ENCODE data around the gene PTPN3.

PTPN3 gene

DNA sequence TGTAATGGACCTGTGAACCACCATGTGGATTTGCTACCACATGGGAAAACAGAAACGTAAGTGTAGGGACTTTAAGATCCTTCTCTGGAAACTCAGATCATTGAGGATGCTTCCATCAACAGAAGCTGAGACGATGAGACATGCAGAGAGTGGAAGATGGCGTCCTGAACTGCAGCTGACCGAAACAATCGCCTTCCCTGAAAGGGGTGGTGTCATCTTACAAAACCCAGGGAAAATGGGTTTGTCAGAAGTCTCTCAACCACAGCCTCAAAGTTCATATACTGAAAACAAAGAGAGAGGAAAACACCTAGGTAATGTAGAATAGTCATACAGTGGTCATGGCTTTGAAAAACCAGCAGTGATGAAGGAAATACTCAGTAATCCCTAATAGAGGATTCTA, 6.6 kb upstream of the PTPN3 start:
- Histone ChIP-seq H3K4me3 (ENCODE audit: insufficient read depth, low read length, poor library complexity, severe bottlenecking) (no peak overlapping the region), H3K9ac (ENCODE audit: low read length) (no peak overlapping the region), H3K9me3 (ENCODE audit: insufficient read depth, low read length) (no peaks in the 10 kb centered on the region), H3K36me3 (ENCODE audit: low read length) (no peaks in the 10 kb centered on the region), H2AFZ (ENCODE audit: low read depth, low read length, severe bottlenecking) (no peak overlapping the region), H3K79me2 (ENCODE audit: insufficient read depth, low read length) (no peaks in the 10 kb centered on the region), H3K9me2 (replicated peaks; ENCODE audit: insufficient read depth, low read length) (no peaks in the 10 kb centered on the region), H3K27ac (ENCODE audit: low read depth, low read length) (no peak overlapping the region), H3K4me2 (ENCODE audit: low read depth, low read length, poor library complexity, severe bottlenecking) (no peak overlapping the region), H3K27me3 (ENCODE audit: low read length) (no peaks in the 10 kb centered on the region), H3F3A (ENCODE audit: insufficient read depth) (no peaks in the 10 kb centered on the region), H4K20me1 (ENCODE audit: low read depth, low read length) (no peaks in the 10 kb centered on the region)
- no peak for TF ChIP-seq EZH2phosphoT487 (conservative IDR thresholded peaks at IDR 0.05; ENCODE audit: low read length)
- TF ChIP-seq, protein P1, sequence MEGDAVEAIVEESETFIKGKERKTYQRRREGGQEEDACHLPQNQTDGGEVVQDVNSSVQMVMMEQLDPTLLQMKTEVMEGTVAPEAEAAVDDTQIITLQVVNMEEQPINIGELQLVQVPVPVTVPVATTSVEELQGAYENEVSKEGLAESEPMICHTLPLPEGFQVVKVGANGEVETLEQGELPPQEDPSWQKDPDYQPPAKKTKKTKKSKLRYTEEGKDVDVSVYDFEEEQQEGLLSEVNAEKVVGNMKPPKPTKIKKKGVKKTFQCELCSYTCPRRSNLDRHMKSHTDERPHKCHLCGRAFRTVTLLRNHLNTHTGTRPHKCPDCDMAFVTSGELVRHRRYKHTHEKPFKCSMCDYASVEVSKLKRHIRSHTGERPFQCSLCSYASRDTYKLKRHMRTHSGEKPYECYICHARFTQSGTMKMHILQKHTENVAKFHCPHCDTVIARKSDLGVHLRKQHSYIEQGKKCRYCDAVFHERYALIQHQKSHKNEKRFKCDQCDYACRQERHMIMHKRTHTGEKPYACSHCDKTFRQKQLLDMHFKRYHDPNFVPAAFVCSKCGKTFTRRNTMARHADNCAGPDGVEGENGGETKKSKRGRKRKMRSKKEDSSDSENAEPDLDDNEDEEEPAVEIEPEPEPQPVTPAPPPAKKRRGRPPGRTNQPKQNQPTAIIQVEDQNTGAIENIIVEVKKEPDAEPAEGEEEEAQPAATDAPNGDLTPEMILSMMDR (IDR thresholded peaks at IDR 0.05; ENCODE audit: insufficient read depth, low read length, poor library complexity, severe bottlenecking): no peak

DNA sequence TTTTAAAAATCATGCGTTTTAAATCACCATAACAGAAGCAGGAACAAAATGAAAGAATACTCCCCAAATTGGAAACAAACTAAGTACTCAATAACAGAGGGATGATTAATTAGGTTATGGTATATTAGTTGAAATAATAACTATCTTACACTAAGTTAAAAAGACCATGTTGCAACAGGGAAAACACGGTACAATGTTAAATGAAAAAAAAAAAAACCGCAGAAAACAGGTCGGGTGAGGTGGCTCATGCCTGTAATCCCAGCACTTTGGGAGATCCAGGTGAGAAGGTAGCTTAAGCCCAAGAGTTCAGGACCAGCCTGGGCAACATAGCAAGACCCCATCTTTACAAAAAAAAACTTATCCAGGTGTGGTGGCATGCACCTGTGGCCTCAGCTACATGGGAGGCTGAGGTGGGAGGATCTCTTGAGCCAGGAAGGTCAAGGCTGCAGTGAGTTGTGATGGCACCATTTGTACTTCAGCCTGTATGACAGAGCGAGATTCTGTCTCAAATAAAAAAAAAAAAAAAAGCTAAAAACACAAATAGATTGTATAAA, 2.4 kb upstream of the PTPN3 start:
- Histone ChIP-seq H3K9ac (ENCODE audit: low read length) (no peak overlapping the region), H3K27me3 (ENCODE audit: low read length) (no peaks in the 10 kb centered on the region), H3K9me3 (ENCODE audit: insufficient read depth, low read length) (no peaks in the 10 kb centered on the region), H3K79me2 (ENCODE audit: insufficient read depth, low read length) (no peaks in the 10 kb centered on the region), H2AFZ (ENCODE audit: low read depth, low read length, severe bottlenecking) (no peak overlapping the region), H3K9me2 (replicated peaks; ENCODE audit: insufficient read depth, low read length) (no peaks in the 10 kb centered on the region), H3K27ac (ENCODE audit: low read depth, low read length) (no peak overlapping the region), H3F3A (ENCODE audit: insufficient read depth) (no peaks in the 10 kb centered on the region), H3K4me3 (ENCODE audit: insufficient read depth, low read length, poor library complexity, severe bottlenecking) (no peak overlapping the region), H3K36me3 (ENCODE audit: low read length) (no peaks in the 10 kb centered on the region), H4K20me1 (ENCODE audit: low read depth, low read length) (no peaks in the 10 kb centered on the region), H3K4me2 (ENCODE audit: low read depth, low read length, poor library complexity, severe bottlenecking) (no peak overlapping the region)
- TF ChIP-seq, protein P1 (IDR thresholded peaks at IDR 0.05; ENCODE audit: insufficient read depth, low read length, poor library complexity, severe bottlenecking): no peak
- no peak for TF ChIP-seq EZH2phosphoT487 (conservative IDR thresholded peaks at IDR 0.05; ENCODE audit: low read length)

DNA sequence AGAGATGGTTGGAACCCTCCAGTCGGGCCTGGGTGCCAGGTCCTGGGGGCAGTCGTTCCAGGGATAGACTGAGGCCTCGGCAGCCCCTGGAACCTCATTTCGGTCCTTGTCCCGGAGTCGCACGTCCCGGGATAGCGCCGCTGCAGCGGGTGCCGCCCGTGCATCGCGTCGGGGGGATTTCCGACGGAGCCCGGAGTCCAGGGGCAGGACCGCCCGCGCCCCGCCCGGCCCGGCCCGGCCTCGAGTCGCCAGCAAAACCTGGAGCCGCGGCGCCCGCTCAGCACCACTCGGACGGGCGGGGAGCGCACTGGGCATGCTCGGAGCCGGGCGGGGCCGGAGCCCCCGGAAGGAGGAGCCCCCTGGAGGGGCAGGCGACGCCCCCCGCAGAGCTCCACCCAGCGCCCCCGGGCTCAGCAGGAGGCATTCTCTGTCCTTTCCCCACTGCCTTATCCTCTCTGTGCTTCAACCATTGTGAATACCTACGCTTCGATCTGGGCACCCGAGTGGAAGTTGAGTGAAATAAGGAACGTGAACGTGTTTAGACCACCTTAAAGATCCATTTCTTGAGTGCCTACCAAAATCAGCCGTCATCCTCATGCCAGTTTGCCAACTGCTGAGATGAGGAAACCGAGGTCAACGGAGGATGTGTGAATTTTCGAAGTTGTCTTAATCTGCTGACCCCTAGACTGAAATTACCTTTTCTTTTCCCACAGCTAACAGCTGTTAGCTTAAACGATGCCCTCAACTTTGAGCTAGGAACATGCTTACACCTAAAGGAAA, 1.7 kb upstream of the PTPN3 start:
- H3K27ac ChIP-seq (ENCODE audit: low read depth, low read length): no peak overlapping the region
- H3K79me2 ChIP-seq (ENCODE audit: insufficient read depth, low read length): no peaks in the 10 kb centered on the region
- H4K20me1 ChIP-seq (ENCODE audit: low read depth, low read length): no peaks in the 10 kb centered on the region
- H3K4me3 ChIP-seq (ENCODE audit: insufficient read depth, low read length, poor library complexity, severe bottlenecking): no peak overlapping the region
- H3K36me3 ChIP-seq (ENCODE audit: low read length): no peaks in the 10 kb centered on the region
- no peaks in the 10 kb centered on the region for H3K9me3 ChIP-seq (ENCODE audit: insufficient read depth, low read length)
- H3F3A ChIP-seq (ENCODE audit: insufficient read depth): no peaks in the 10 kb centered on the region
- H3K4me2 ChIP-seq (ENCODE audit: low read depth, low read length, poor library complexity, severe bottlenecking): no peak overlapping the region
- TF ChIP-seq, protein P1 (IDR thresholded peaks at IDR 0.05; ENCODE audit: insufficient read depth, low read length, poor library complexity, severe bottlenecking): no peak
- TF ChIP-seq EZH2phosphoT487 (conservative IDR thresholded peaks at IDR 0.05; ENCODE audit: low read length): no peak
- H3K27me3 ChIP-seq (ENCODE audit: low read length): no peaks in the 10 kb centered on the region
- no peak overlapping the region for H3K9ac ChIP-seq (ENCODE audit: low read length)
- H2AFZ ChIP-seq (ENCODE audit: low read depth, low read length, severe bottlenecking): no peak overlapping the region
- H3K9me2 ChIP-seq (replicated peaks; ENCODE audit: insufficient read depth, low read length): no peaks in the 10 kb centered on the region

Data from SU-DHL-6 (cell line).